A673 (cell line): ENCODE measurements around the gene COQ10A. TPM values are rescaled to one million over a fixed set of nuclear protein-coding genes. Genes with fewer than 3 reads are reported as not detected.
"Not testable (repeated sequence)": the region's sequence is repeated elsewhere in the genome, so short reads cannot be mapped to it uniquely, and the experiment has no call there.

Source experiments
- BruUV-seq: library from RNA; stranded (reverse); fragments of 400-500 nt; replicated peaks from 2 replicates; lab custom pipeline; 2021; lab: Mats Ljungman, UMichigan
- CTCF ChIA-PET: fragments of 300-600 bp; sonication (Branson Sonifier 250); formaldehyde crosslinking; loops from one replicate; lab custom pipeline; 2022; ENCODE audit warnings: antibody characterized with exemption; lab: Charles Lee
- POLR2A ChIA-PET: fragments of 300-600 bp; sonication (Branson Sonifier 250); formaldehyde crosslinking; loops from one replicate; lab custom pipeline; 2022; ENCODE audit warnings: antibody characterized with exemption; ENCODE audit not compliant: low non-redundant PET; lab: Charles Lee
- DNase-seq: peaks from one replicate; pipeline ENCODE4 v3.0.0-alpha.2; 2015; ENCODE audit warnings: low spot score
- H3K27ac ChIP-seq: fragments of 200-600 bp; sonication (generic); 2 replicates; pipeline ENCODE4 v1.5.1; 2016; ENCODE audit warnings: mixed run types, low read depth, mild to moderate bottlenecking, mixed read lengths, antibody characterized with exemption, low read length; ENCODE audit not compliant: poor library complexity, severe bottlenecking
- H3K27me3 ChIP-seq: fragments of 200-600 bp; sonication (generic); replicated peaks from 2 replicates; pipeline ENCODE4 v1.6.1; 2017; ENCODE audit warnings: mixed run types, low read depth, mild to moderate bottlenecking, mixed read lengths, antibody characterized with exemption, low read length; ENCODE audit not compliant: insufficient read depth, poor library complexity
- H3K36me3 ChIP-seq: fragments of 200-600 bp; sonication (generic); 2 replicates; pipeline ENCODE4 v1.6.1; 2016; ENCODE audit warnings: mixed run types, mild to moderate bottlenecking, mixed read lengths, antibody characterized with exemption, low read length; ENCODE audit not compliant: insufficient read depth, poor library complexity, severe bottlenecking
- H3K4me1 ChIP-seq: fragments of 200-600 bp; sonication (generic); 2 replicates; pipeline ENCODE4 v1.6.1; 2017; ENCODE audit warnings: mixed run types, mild to moderate bottlenecking, mixed read lengths, antibody characterized with exemption, low read length; ENCODE audit not compliant: insufficient read depth, poor library complexity, severe bottlenecking
- H3K4me3 ChIP-seq: fragments of 200-600 bp; sonication (generic); 2 replicates; pipeline ENCODE4 v1.5.1; 2016; ENCODE audit warnings: low read depth, mixed run types, mild to moderate bottlenecking, mixed read lengths, low read length; ENCODE audit not compliant: poor library complexity, severe bottlenecking
- H3K9me3 ChIP-seq: fragments of 200-600 bp; sonication (generic); 2 replicates; pipeline ENCODE4 v1.6.1; 2016; ENCODE audit warnings: mixed run types, low read depth, mild to moderate bottlenecking, mixed read lengths, antibody characterized with exemption, low read length; ENCODE audit not compliant: poor library complexity, severe bottlenecking
- EZH2 ChIP-seq: fragments of 200-600 bp; sonication (generic); IDR thresholded peaks from 2 replicates; pipeline ENCODE4 v1.6.1; 2017; ENCODE audit warnings: borderline replicate concordance, low read depth, mild to moderate bottlenecking, mixed read lengths, antibody characterized with exemption, low read length; ENCODE audit not compliant: poor library complexity, severe bottlenecking
- intact Hi-C: fragments of 100-400 bp; cut with micrococcal nuclease; formaldehyde crosslinking; loops from one replicate; pipeline ENCODE4 v1.10.0; 2022; ENCODE audit not compliant: unreplicated experiment
- total RNA-seq: library from RNA; stranded (reverse); gene quantifications from 2 replicates; pipeline ENCODE4 v1.2.3, GENCODE V29; 2021
- TF ChIP-seq, protein P1 (sequence below): fragments of 300-800, 200-600 bp; sonication (generic); conservative IDR thresholded peaks from 2 replicates; pipeline ENCODE4 v1.5.1; 2017; ENCODE audit warnings: low read depth, mild to moderate bottlenecking, antibody characterized with exemption, low read length, moderate library complexity, mixed read lengths

The COQ10A gene
- total RNA-seq, 1 experiment from 2014 or later: 13.6 TPM

DNA sequence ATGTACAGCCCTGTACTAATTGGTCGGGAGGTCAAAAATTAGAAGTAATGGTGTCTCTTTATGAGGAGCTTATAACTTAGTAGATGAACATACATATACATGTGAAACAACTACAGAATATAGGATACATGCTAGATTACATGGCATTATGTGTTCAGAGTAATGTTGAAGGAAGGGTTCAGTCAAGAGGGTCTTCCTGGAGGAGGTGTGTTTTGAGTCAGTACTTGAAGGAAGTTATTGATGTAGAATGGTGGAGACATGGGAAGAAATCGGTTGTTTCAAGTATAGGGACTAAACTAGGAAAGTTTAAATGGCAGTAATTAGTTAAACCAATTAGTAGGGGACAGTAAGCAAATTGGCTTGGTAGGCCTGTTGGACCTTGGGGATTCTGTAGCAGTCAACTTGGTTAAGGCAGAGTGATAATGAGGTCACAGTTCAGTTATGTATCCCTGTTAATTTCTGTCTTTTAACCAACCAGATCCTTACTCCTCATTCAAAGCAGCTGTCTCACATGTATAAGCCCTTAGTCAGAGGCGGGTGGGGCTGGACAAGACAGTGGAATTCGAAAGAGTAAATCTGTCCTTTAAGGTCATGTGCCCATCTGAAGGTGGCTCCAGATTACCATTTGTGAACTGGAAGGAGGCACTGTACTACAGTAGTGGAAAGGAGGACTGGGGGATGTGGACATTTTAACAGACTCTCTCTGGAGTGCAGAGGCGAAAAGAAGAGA lies 5.1 kb upstream of the COQ10A start:
- DNase-seq: no peak
- CTCF ChIA-PET: no interaction called here
- no peak for TF ChIP-seq EZH2
- TF ChIP-seq, protein P1, sequence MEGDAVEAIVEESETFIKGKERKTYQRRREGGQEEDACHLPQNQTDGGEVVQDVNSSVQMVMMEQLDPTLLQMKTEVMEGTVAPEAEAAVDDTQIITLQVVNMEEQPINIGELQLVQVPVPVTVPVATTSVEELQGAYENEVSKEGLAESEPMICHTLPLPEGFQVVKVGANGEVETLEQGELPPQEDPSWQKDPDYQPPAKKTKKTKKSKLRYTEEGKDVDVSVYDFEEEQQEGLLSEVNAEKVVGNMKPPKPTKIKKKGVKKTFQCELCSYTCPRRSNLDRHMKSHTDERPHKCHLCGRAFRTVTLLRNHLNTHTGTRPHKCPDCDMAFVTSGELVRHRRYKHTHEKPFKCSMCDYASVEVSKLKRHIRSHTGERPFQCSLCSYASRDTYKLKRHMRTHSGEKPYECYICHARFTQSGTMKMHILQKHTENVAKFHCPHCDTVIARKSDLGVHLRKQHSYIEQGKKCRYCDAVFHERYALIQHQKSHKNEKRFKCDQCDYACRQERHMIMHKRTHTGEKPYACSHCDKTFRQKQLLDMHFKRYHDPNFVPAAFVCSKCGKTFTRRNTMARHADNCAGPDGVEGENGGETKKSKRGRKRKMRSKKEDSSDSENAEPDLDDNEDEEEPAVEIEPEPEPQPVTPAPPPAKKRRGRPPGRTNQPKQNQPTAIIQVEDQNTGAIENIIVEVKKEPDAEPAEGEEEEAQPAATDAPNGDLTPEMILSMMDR: no peak

GRCh38 chr12:56262955-56263354 lies 3.8 kb upstream of the COQ10A start:
- H3K27ac ChIP-seq, H3K4me3 ChIP-seq, H3K36me3 ChIP-seq, H3K9me3 ChIP-seq, BruUV-seq, H3K4me1 ChIP-seq, POLR2A ChIA-PET, intact Hi-C loops, DNase-seq, CTCF ChIA-PET, H3K27me3 ChIP-seq: not testable (repeated sequence)
- TF ChIP-seq, protein P1: peak; percentile 28; the same call in 1 of the 2 replicates

More for the DNA sequence above, 5.1 kb upstream of the COQ10A start:
- BruUV-seq: no TSS peak
- Histone ChIP-seq H3K27me3 (no peaks in the 10 kb centered on the region), H3K9me3 (no peaks in the 10 kb centered on the region), H3K36me3 (peaks cover 6% of the 10 kb centered on the region), H3K4me3 (no peak overlapping the region), H3K4me1 (peaks cover 15% of the 10 kb centered on the region), H3K27ac (no peak overlapping the region)
- intact Hi-C loops: no loop called here
- POLR2A ChIA-PET: no interaction called here

GRCh38 chr12:56266068-56266692 lies 562 bp upstream of the COQ10A start:
- intact Hi-C loops, BruUV-seq, H3K9me3 ChIP-seq, POLR2A ChIA-PET, DNase-seq, H3K27ac ChIP-seq, H3K4me1 ChIP-seq, H3K36me3 ChIP-seq, H3K27me3 ChIP-seq: not testable (repeated sequence)
- H3K4me3 ChIP-seq: peak overlapping the region; percentile 70
- CTCF ChIA-PET: interaction anchor here (1.0 to 1.5 kb wide), 3 partner anchors 8 to 198 kb away, joined by 3 to 4 read pairs (median 3); partner anchors contain the start of gene ANKRD52
